Muscle of leg (tissue), 11 donors: ENCODE measurements around the gene SNAP23. TPM values are rescaled to one million over a fixed set of nuclear protein-coding genes. Genes with fewer than 3 reads are reported as not detected.
A peak's percentile ranks its signal among the peaks of the same experiment; 100 is the strongest.

Experiments used
- DNase-seq: peaks from one replicate; pipeline ENCODE4 v3.0.0; 2013
- H3K27ac ChIP-seq: one replicate; pipeline ENCODE4 v1.5.1; 2013; ENCODE audit warnings: mild to moderate bottlenecking, low read length, control low read depth
- H3K27me3 ChIP-seq: one replicate; pipeline ENCODE4 v1.6.1; 2013; ENCODE audit warnings: low read length; ENCODE audit not compliant: control insufficient read depth, insufficient read depth
- H3K36me3 ChIP-seq: one replicate; pipeline ENCODE4 v1.6.1; 2013; ENCODE audit warnings: low read length; ENCODE audit not compliant: control insufficient read depth, insufficient read depth
- H3K4me1 ChIP-seq: one replicate; pipeline ENCODE4 v1.6.1; 2013; ENCODE audit warnings: low read length; ENCODE audit not compliant: control insufficient read depth, insufficient read depth
- H3K4me3 ChIP-seq: one replicate; pipeline ENCODE4 v1.5.1; 2013; ENCODE audit warnings: low read length, control low read depth
- H3K9me3 ChIP-seq: replicated peaks from 2 replicates; pipeline ENCODE4 v1.6.1; 2013; ENCODE audit warnings: low read depth, low read length; ENCODE audit not compliant: control insufficient read depth
- WGBS: methylation state at CpG from one replicate; pipeline ENCODE4 v1.1.5; 2013; ENCODE audit warnings: missing lambda C conversion rate; ENCODE audit not compliant: insufficient coverage; 5-methylcytosine and 5-hydroxymethylcytosine counted together
- polyA plus RNA-seq, 8 donors: library from polyadenylated mRNA; unstranded; fragments of 120-200 nt; gene quantifications; one replicate each; pipeline versions ENCODE4 v1.2.1 to v1.2.3, GENCODE V29; 2013; ENCODE audit warnings: inconsistent platforms in 1 of 8, low replicate concordance in 1 of 8; ENCODE audit not compliant: insufficient read length in 8 of 8, insufficient read depth in 1 of 8
- total RNA-seq: library from RNA; stranded (reverse); fragments of 120-200 nt; gene quantifications from one replicate; pipeline ENCODE4 v1.2.4, GENCODE V29; 2013

Gene SNAP23
- total and polyA plus RNA-seq, 9 donors, result 28.1 to 68.5 (median 53.0) TPM

DNA sequence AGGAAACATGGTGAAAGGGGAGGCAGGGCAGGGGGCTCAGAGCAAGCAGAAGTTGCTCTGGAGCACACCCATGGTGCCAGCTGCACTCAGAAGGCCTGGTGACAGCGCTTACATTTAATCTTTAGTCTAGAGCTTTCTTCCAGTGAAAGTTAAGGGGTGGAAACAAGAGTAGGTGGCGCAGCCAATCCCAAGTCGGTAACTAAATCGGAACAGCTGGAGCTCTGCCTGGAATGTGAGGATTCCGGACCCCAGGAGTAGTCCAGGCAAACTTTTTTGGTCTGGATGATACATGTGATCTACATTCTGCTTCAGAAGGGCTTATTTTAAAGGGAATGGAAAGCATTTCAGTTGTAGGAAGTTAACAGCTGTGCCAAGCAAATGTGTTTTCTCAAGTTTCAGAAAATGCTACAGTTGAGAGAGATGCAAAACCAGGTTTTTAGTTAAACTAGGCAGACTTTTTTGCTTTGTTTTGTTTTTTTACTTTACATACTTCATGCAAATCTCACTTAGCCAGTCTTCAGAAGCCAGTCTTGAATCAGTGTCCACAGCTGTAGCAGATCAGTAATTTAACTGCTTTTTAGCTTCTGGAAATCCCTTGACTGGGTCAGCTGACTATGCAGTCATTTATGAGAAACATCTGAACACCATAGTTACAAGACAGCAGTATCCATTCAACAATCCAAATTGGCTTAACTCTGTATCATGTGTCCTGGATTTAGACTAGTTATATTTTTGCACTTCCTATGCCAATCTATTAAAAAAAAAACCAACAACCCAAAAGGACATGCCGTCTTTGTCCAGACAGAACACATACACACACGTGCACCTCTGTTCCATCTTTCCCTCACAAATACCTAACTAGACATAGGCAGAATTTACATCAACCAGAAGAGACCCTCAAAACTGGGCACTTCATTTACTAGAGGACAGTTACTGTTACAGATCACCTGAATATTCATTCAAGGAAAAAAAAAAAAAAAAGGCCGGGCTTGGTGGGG is 37.7 kb upstream of the SNAP23 start:
- Histone ChIP-seq H3K4me1 (peaks cover 5% of the 10 kb centered on the region), H3K36me3 (peaks cover 4% of the 10 kb centered on the region), H3K27ac (peak overlapping the region; percentile 99), H3K4me3 (peak overlapping the region; percentile 58), H3K9me3 (no peaks in the 10 kb centered on the region), H3K27me3 (no peaks in the 10 kb centered on the region)
- peak; percentile 99 for DNase-seq
- 9% methylated on average over 7 of the region's 8 CpGs for WGBS

- DNase-seq, result peak; percentile 37
- Histone ChIP-seq H3K27ac (peak overlapping the region; percentile 48), H3K4me1 (peaks cover 5% of the 10 kb centered on the region), H3K36me3 (peaks cover 6% of the 10 kb centered on the region), H3K9me3 (no peaks in the 10 kb centered on the region), H3K4me3 (no peak overlapping the region), H3K27me3 (no peaks in the 10 kb centered on the region)
- WGBS, result no CpG with 5 or more reads among the region's 3 CpGs
Observed at GRCh38 chr15:42461261-42461660, 34.2 kb upstream of the SNAP23 start.

DNA sequence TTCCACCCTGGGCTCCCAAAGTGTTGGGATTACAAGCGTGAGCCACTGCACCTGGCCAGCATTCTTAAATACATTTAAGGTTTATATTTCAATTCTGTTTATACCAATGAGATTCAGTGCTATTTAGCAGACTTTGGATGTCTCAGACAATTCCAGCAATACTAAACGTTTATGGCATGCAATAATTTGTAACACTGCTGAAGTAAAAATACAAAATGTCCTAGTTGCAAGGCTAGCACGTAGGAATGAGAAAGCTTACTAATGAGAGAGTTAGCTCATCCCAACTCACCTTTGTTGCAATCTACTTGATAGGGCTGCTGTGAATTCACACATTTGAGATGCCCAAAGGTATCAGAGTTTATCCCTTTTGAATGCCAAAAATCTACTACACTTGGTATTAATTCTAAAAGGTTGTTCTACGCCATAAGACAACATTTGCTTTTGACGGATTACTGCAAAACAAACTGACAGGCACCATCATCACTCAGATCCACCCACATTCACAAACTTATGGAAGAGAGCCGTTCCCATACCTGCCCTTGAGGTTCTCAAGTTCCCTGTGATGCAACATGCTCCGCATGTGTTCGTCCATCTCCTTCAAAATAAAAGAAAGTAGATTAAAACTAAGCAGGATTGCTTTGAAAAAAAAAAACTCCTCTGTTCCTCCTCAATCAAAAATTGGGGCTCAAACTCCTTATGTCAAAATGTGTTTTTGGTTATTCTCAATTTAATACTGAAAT is 29.7 kb upstream of the SNAP23 start:
- Histone ChIP-seq H3K27ac (no peak overlapping the region), H3K36me3 (peaks cover 8% of the 10 kb centered on the region), H3K4me1 (no peaks in the 10 kb centered on the region), H3K9me3 (no peaks in the 10 kb centered on the region), H3K27me3 (no peaks in the 10 kb centered on the region), H3K4me3 (no peak overlapping the region)
- DNase-seq, result no peak
- WGBS, result 89% methylated on average over 3 of the region's 8 CpGs

DNA sequence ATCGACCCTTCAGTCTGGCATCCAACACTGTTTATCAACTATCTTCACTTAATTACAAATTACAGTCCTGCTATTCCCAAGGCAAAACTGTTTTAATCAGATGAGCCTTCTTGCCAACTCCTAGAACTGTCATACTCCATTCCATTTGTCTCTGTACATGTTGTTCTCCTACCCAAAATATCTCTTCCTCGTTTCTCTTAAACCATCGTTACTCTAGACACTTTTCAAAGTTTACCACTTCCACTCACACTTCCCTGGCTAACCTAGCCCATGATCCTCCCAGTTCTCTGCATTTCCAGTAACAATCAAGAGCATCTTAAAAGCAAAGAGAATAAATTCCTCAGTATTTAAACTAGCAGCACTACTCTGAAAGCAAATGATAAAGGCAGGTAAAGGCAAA is 24.4 kb upstream of the SNAP23 start:
- no peak for DNase-seq
- Histone ChIP-seq H3K4me1 (no peaks in the 10 kb centered on the region), H3K27ac (no peak overlapping the region), H3K27me3 (no peaks in the 10 kb centered on the region), H3K4me3 (no peak overlapping the region), H3K9me3 (no peaks in the 10 kb centered on the region), H3K36me3 (peaks cover 2% of the 10 kb centered on the region)
- 88% methylated on average over 3 of the region's 3 CpGs for WGBS

GRCh38 chr15:42474827-42475226 is 20.6 kb upstream of the SNAP23 start:
- Histone ChIP-seq H3K4me1 (no peaks in the 10 kb centered on the region), H3K9me3 (no peaks in the 10 kb centered on the region), H3K27ac (no peak overlapping the region), H3K4me3 (no peak overlapping the region), H3K27me3 (no peaks in the 10 kb centered on the region), H3K36me3 (peaks cover 2% of the 10 kb centered on the region)
- no peak for DNase-seq
- no CpG with 5 or more reads among the region's 2 CpGs for WGBS

DNA sequence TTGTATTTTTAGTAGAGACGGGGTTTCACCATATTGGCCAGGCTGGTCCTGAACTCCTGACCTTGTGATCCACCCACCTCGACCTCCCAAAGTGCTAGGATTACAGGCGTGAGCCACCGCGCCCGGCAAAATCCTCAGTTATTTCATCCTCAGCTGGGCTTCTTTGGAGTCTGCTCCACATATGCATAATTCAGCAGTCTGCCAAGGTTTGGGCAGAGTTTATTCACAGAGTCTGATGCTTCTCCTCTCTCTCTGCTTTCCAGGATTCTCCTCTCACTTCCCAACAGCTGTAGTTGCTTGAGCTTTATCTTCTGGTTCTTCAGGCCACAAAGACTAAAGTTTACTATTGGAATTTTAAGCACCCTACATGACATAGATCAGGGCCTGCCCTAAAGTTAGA is 12.7 kb upstream of the SNAP23 start:
- Histone ChIP-seq H3K4me1 (no peaks in the 10 kb centered on the region), H3K27me3 (no peaks in the 10 kb centered on the region), H3K36me3 (peaks cover 9% of the 10 kb centered on the region), H3K4me3 (no peak overlapping the region), H3K9me3 (peaks cover 8% of the 10 kb centered on the region), H3K27ac (no peak overlapping the region)
- 91% methylated on average over 3 of the region's 6 CpGs for WGBS
- DNase-seq, result no peak

DNA sequence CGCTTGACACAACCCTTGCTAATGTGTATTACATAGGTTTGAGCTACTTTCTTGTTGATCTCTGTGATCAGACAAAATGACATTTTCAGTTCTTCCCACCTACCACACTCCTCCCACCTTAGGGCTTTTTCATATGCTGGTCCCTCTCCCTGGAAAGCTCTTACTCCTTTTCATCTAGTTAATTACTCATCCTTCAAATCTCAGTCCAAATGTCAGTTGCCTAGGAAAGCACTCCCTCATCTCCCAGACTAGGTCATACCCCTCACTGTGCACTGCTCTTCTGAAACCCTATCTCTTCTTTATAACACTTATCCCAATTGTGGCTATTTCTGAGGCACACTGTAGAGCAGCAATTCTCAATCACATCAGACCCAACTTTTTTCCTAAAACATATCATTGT is 11.8 kb upstream of the SNAP23 start:
- Histone ChIP-seq H3K4me3 (no peak overlapping the region), H3K27me3 (no peaks in the 10 kb centered on the region), H3K9me3 (peaks cover 8% of the 10 kb centered on the region), H3K36me3 (peaks cover 9% of the 10 kb centered on the region), H3K27ac (no peak overlapping the region), H3K4me1 (no peaks in the 10 kb centered on the region)
- WGBS, result no CpG with 5 or more reads among the region's 1 CpG
- DNase-seq, result no peak

GRCh38 chr15:42490291-42490670 is 5.2 kb upstream of the SNAP23 start:
- Histone ChIP-seq H3K27ac (peak overlapping the region; percentile 98), H3K36me3 (peaks cover 2% of the 10 kb centered on the region), H3K9me3 (no peaks in the 10 kb centered on the region), H3K4me3 (peak overlapping the region; percentile 98), H3K27me3 (no peaks in the 10 kb centered on the region), H3K4me1 (peaks cover 12% of the 10 kb centered on the region)
- DNase-seq, result no peak
- WGBS, result 0% methylated on average over 3 of the region's 11 CpGs

DNA sequence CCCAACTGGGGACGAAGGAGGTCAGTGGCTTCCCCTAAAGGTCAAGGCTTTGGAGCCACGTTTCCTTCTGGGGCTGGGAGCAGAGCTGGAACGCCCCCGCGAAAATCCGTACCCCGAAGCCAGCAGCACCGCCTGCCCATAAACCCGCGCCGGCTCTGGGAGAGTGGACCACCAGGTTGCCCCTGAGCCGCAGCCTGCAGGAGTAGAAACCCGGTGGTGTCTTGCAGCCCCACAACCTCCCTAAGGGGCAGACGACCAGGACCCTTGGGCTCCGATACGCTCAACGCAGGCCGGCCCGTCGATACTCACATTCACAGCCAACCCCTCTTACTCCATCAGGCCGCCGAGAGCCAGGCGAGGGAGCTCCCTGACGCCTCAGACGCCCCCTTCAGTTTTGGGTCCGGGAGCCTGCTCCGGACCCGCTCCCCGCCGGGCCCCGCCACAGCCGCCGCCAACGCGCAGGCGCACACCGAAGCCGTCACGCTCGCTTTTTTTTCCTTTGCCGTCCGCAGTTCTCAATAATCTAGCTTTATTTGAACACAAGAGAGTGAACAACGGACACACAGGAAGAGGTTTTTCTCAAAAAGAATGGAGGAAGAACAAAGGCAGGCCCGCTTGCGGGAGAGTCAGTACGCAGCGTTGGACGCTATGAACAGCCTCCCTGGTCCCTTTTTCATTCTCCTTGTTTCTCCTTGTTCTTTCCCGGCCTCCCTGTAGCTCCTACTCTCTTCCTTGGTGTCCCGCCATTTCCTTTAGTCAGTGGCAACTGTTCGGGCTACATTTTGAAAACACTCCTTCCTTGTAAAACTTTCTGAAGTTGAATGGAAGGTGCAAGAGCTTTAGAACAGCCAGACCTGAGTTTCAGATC is 4.5 kb upstream of the SNAP23 start, which contains the start of gene ZNF106:
TSS of gene ZNF106 (minus strand) at position 471 of the 868 bp plus-strand sequence. CDS start 18,852 bp downstream, outside the sequence.
- H3K4me1 ChIP-seq, result peaks cover 12% of the 10 kb centered on the region
- 0% methylated on average over 35 of the region's 51 CpGs for WGBS
- peak; percentile 98 for DNase-seq
- peak within 1 kb of the TSS; percentile 98 for H3K4me3 ChIP-seq
- H3K27me3 ChIP-seq, result no peaks in the 10 kb centered on the region
- peak within 1 kb of the TSS; percentile 98 for H3K27ac ChIP-seq
- no peaks in the 10 kb centered on the region for H3K9me3 ChIP-seq
- no peaks in the 10 kb centered on the region for H3K36me3 ChIP-seq
